K562 (cell line): ENCODE data around the gene RGS9. TPM values are rescaled to one million over a fixed set of nuclear protein-coding genes. Genes with fewer than 3 reads are reported as not detected.

Source experiments
- ATAC-seq: fragments of 200-7000 bp; cut with Tn5 transposase; 3 replicates; pipeline ENCODE4 v1.9.1; 2020; ENCODE audit warnings: moderate library complexity
- BruUV-seq: library from RNA; stranded (reverse); fragments of 400-500 nt; replicated peaks from 2 replicates; lab custom pipeline; 2021; lab: Mats Ljungman, UMichigan
- CTCF ChIA-PET: fragments of 300-600 bp; formaldehyde crosslinking; extraction: SDS; loops from one replicate; lab custom pipeline; 2021; ENCODE audit warnings: low intra/inter-chr PET ratio; lab: Yijun Ruan, JAX
- POLR2A ChIA-PET: fragments of 300-600, 350-650 bp; sonication (Branson Sonifier 250); formaldehyde crosslinking; extraction: SDS; loops from one replicate; lab custom pipeline; 2021; ENCODE audit warnings: antibody characterized with exemption, inconsistent platforms; lab: Yijun Ruan, JAX
- DNase-seq, 4 experiments: peaks; one replicate each; pipeline versions ENCODE4 v3.0.0 to v3.0.0-alpha.2; 2011 to 2018; ENCODE audit warnings: low spot score in 3 of 4, mixed read lengths in 3 of 4; ENCODE audit errors: extremely low read depth in 1 of 4
- FAIRE-seq: peaks from 2 replicates; lab custom pipeline; 2011; peaks lifted over from hg19 to GRCh38; lab: Jason Lieb, UNC
- H2AFZ ChIP-seq: 2 replicates; pipeline ENCODE4 v1.6.0; 2011; ENCODE audit warnings: low read depth, low read length, control low read depth, inconsistent platforms
- H3K27ac ChIP-seq: fragments of 200-600 bp; 3 replicates; pipeline ENCODE4 v1.8.0; 2011; ENCODE audit warnings: low read depth, mild to moderate bottlenecking, control low read depth, inconsistent platforms, low read length, moderate library complexity, mixed read lengths; ENCODE audit errors: extremely low read depth
- H3K27me3 ChIP-seq, 2 experiments: fragments of 300-600 bp in 1 of 2; 2 replicates in 1 of 2; 3 replicates in 1 of 2; pipeline versions ENCODE4 v1.6.0 to v1.8.0; 2011; ENCODE audit warnings: inconsistent platforms in 2 of 2, low read length in 2 of 2, mild to moderate bottlenecking in 1 of 2, mixed read lengths in 1 of 2, moderate library complexity in 1 of 2; ENCODE audit not compliant: control insufficient read depth in 2 of 2, insufficient read depth in 2 of 2
- H3K36me3 ChIP-seq: fragments of 300-600 bp; 3 replicates; pipeline ENCODE4 v1.8.0; 2011; ENCODE audit warnings: mild to moderate bottlenecking, low read length, inconsistent platforms; ENCODE audit not compliant: control insufficient read depth, insufficient read depth
- H3K4me1 ChIP-seq, 2 experiments: fragments of 200-600 bp in 1 of 2; replicated peaks in 1 of 2; 2 replicates in 1 of 2; 3 replicates in 1 of 2; pipeline versions ENCODE4 v1.5.1 to v1.8.0; 2011; ENCODE audit warnings: inconsistent platforms in 2 of 2, low read length in 2 of 2, mild to moderate bottlenecking in 1 of 2, mixed read lengths in 1 of 2, moderate library complexity in 1 of 2; ENCODE audit not compliant: control insufficient read depth in 2 of 2, insufficient read depth in 2 of 2
- H3K4me2 ChIP-seq: 2 replicates; pipeline ENCODE4 v1.6.1; 2011; ENCODE audit warnings: low read length, control low read depth, inconsistent platforms, mixed read lengths; ENCODE audit not compliant: insufficient read depth
- H3K4me3 ChIP-seq: fragments of 200-600 bp; sonication (generic), shearing (Covaris generic); 2 replicates; pipeline ENCODE4 v1.5.1; 2016; ENCODE audit warnings: control low read depth, inconsistent platforms
- H3K79me2 ChIP-seq: fragments of 200-600 bp; 3 replicates; pipeline ENCODE4 v1.8.0; 2011; ENCODE audit warnings: low read length, inconsistent platforms; ENCODE audit not compliant: control insufficient read depth, insufficient read depth
- H3K9ac ChIP-seq, 2 experiments: 2 replicates each; pipeline versions ENCODE4 v1.6.0 to v1.6.1; 2011; ENCODE audit warnings: low read depth in 2 of 2, low read length in 2 of 2, control low read depth in 1 of 2, inconsistent platforms in 1 of 2, mild to moderate bottlenecking in 1 of 2, mixed read lengths in 1 of 2; ENCODE audit not compliant: insufficient read depth in 1 of 2
- H3K9me1 ChIP-seq: one replicate; pipeline ENCODE4 v1.6.0; 2011; ENCODE audit warnings: inconsistent platforms, mild to moderate bottlenecking, low read length, moderate library complexity; ENCODE audit not compliant: control insufficient read depth, insufficient read depth
- H3K9me3 ChIP-seq: replicated peaks from 2 replicates; pipeline ENCODE4 v1.5.1; 2011; ENCODE audit warnings: low read depth, low read length, inconsistent platforms; ENCODE audit not compliant: control insufficient read depth, insufficient read depth
- H4K20me1 ChIP-seq: replicated peaks from 2 replicates; pipeline ENCODE4 v1.6.1; 2011; ENCODE audit warnings: low read length, inconsistent platforms, mixed read lengths; ENCODE audit not compliant: control insufficient read depth, insufficient read depth
- ELF4 ChIP-seq: fragments of 450-650 bp; formaldehyde crosslinking; IDR thresholded peaks from 2 replicates; pipeline ENCODE4 v1.4.0; 2022; ENCODE audit warnings: missing genetic modification characterization
- HMGN3 ChIP-seq: IDR thresholded peaks from 2 replicates; pipeline ENCODE4 v1.6.1; 2011; ENCODE audit warnings: borderline replicate concordance, low read depth, mild to moderate bottlenecking, mixed read lengths, low read length; ENCODE audit not compliant: insufficient read length; ENCODE audit errors: extremely low read depth
- MEF2A ChIP-seq: IDR thresholded peaks from 2 replicates; pipeline ENCODE4 v1.6.1; 2011; ENCODE audit warnings: low read depth, mild to moderate bottlenecking, low read length, moderate library complexity; ENCODE audit not compliant: control insufficient read depth
- MYC ChIP-seq, 2 experiments: fragments of 250-450 bp in 1 of 2; sonication (Bioruptor Pico) in 1 of 2; IDR thresholded peaks; 2 replicates each; pipeline versions ENCODE4 v1.5.1 to v1.6.1; 2012 to 2021; ENCODE audit warnings: low read depth in 2 of 2, borderline replicate concordance in 1 of 2, improper control_type of control experiment in 1 of 2, low read length in 1 of 2, mild to moderate bottlenecking in 1 of 2, moderate library complexity in 1 of 2
- POLR3A ChIP-seq: IDR thresholded peaks from 2 replicates; pipeline ENCODE4 v1.6.1; 2011; ENCODE audit warnings: borderline replicate concordance, mild to moderate bottlenecking, moderate library complexity; ENCODE audit not compliant: insufficient read length, insufficient read depth; ENCODE audit errors: extremely low read depth
- TAL1 ChIP-seq: fragments of 450-650 bp; IDR thresholded peaks from 2 replicates; pipeline ENCODE4 v1.6.1; 2016; ENCODE audit warnings: mild to moderate bottlenecking
- TEAD2 ChIP-seq: fragments of 450-650 bp; IDR thresholded peaks from 2 replicates; pipeline ENCODE4 v1.6.1; 2016; ENCODE audit warnings: missing genetic modification characterization, control low read depth, missing compliant biosample characterization
- ZKSCAN8 ChIP-seq: fragments of 200-800 bp; sonication (Bioruptor generic); IDR thresholded peaks from 2 replicates; pipeline ENCODE4 v1.6.1; 2016; ENCODE audit warnings: missing genetic modification characterization, missing compliant biosample characterization
- ZNF766 ChIP-seq: fragments of 200-800 bp; sonication (Bioruptor generic); conservative IDR thresholded peaks from 2 replicates; pipeline ENCODE4 v1.6.1; 2016; ENCODE audit warnings: missing genetic modification characterization, missing compliant biosample characterization
- WGBS: fragments of 100-300 bp; shearing (Covaris generic); methylation state at CpG from one replicate; pipeline ENCODE4 v1.1.6; 2016; ENCODE audit warnings: low coverage, mixed read lengths; ENCODE audit not compliant: insufficient coverage; ENCODE audit errors: missing lambda C conversion rate; 5-methylcytosine and 5-hydroxymethylcytosine counted together
- in situ Hi-C: fragments of 300-500 bp; cut with MboI; formaldehyde crosslinking; loops from 4 replicates; pipeline ENCODE4 v1.15.0; 2018; ENCODE audit warnings: inconsistent platforms, mixed read lengths
- intact Hi-C: fragments of 100-400 bp; cut with micrococcal nuclease; formaldehyde crosslinking; loops from 2 replicates; pipeline ENCODE4 v1.14.2; 2022
- polyA plus RNA-seq, 8 experiments: library from polyadenylated mRNA; depleted of rRNA in 4 of 8; stranded (reverse) in 5 of 8; unstranded in 3 of 8; fragments of >200 nt; fragmentation: Nextera tagmentation in 2 of 8; fragmentation: Illumina TruSeq in 1 of 8; extraction: Ambion mirVana in 2 of 8; extraction: Trizol in 1 of 8; gene quantifications; 2 replicates each; pipeline versions ENCODE4 v1.2.1 to v1.2.3, GENCODE V29; 2011 to 2014; ENCODE audit warnings: inconsistent platforms in 1 of 8, missing spikeins in 1 of 8
- total RNA-seq, 7 experiments: library from RNA; depleted of rRNA in 6 of 7; stranded (reverse); fragments of >200 nt in 6 of 7; fragmentation: Illumina TruSeq in 2 of 7; extraction: Trizol in 2 of 7; gene quantifications; 2 replicates each; pipeline versions ENCODE4 v1.2.1 to v1.2.3, GENCODE V29; 2011 to 2021; ENCODE audit warnings: low replicate concordance in 1 of 7
- TF ChIP-seq, protein P1 (sequence below): fragments of 450-650 bp; IDR thresholded peaks from 2 replicates; pipeline ENCODE4 v1.6.1; 2016; ENCODE audit warnings: mild to moderate bottlenecking
- TF ChIP-seq, protein P2 (sequence below): fragments of 250-450 bp; sonication (Bioruptor Pico); IDR thresholded peaks from 2 replicates; pipeline ENCODE4 v1.4.0; 2020; ENCODE audit warnings: mild to moderate bottlenecking, moderate library complexity, borderline replicate concordance

Gene RGS9
- total and polyA plus RNA-seq, 9 of the 15 experiments (the other 6 are each of a cell fraction or from before 2014, with no cell fraction given): 0.18 to 1.4 (median 0.55) TPM

DNA sequence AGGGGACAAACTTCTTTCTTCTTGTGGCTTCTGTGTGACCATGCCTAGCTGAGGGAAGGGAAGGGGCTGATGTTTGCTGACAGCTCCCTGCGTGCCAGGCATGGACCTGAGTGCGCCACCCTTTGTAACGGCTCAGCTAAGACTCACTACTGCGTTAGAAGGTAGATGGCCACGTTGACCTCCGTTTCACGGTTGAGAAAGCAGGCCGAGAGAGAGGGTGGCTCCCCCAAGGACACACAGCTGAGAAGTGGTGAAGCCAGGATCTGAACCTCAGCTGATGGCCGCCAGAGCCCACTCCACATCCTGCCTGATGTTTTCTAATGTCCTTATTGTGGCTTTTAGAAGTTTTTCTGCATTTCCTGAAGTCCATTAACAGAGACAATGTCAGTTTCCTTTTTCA, 45.1 kb downstream of the RGS9 start:
- POLR2A ChIA-PET: interaction anchor here (0.6 to 1.0 kb wide), 2 partner anchors 9 to 69 kb away, joined by 3 to 4 read pairs; no protein-coding TSS in a partner anchor
- H3K27ac ChIP-seq: no peak overlapping the region

DNA sequence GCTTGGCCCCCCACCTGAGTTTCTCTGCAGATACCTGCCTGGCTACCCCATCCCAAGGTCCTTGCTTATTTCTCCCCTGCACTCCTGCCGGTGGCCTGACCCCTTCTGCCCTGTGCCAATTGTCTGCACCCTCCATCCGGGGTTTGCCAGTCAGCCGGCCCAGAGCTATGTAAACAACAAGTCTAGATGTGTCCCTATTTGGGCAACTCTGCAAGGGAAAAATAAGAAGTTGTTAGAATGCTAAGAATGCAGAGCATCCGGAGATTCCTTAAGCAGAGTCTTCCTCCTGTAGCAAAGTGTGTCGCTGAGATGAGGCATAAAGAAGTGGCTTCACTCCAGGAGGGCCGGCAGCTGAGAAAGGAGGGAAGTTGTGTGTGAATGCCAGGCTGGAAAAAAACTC, 46.6 kb downstream of the RGS9 start:
- Histone ChIP-seq H3K27ac (no peak overlapping the region), H3K9me1 (no peaks in the 10 kb centered on the region), H4K20me1 (no peaks in the 10 kb centered on the region), H3K36me3 (no peaks in the 10 kb centered on the region), H2AFZ (no peak overlapping the region), H3K9ac (no peak overlapping the region), H3K79me2 (no peaks in the 10 kb centered on the region), H3K9me3 (no peaks in the 10 kb centered on the region), H3K4me2 (no peak overlapping the region), H3K4me3 (no peak overlapping the region), H3K27me3 (no peaks in the 10 kb centered on the region; a peak in 2 of 5 replicates), H3K4me1 (no peaks in the 10 kb centered on the region; a peak in 2 of 5 replicates)
- FAIRE-seq (no peak), ATAC-seq (no peak), DNase-seq (no peak)
- in situ Hi-C loops (no loop called here), intact Hi-C loops (no loop called here)
- ChIA-PET POLR2A (interaction anchor here (0.6 kb wide), 1 partner anchor 1948 kb away, joined by 3 read pairs; no protein-coding TSS in a partner anchor), CTCF (no interaction called here)
- 14% methylated on average over 6 of the region's 6 CpGs for WGBS
- BruUV-seq: no TSS peak
- TF ChIP-seq, protein P1, sequence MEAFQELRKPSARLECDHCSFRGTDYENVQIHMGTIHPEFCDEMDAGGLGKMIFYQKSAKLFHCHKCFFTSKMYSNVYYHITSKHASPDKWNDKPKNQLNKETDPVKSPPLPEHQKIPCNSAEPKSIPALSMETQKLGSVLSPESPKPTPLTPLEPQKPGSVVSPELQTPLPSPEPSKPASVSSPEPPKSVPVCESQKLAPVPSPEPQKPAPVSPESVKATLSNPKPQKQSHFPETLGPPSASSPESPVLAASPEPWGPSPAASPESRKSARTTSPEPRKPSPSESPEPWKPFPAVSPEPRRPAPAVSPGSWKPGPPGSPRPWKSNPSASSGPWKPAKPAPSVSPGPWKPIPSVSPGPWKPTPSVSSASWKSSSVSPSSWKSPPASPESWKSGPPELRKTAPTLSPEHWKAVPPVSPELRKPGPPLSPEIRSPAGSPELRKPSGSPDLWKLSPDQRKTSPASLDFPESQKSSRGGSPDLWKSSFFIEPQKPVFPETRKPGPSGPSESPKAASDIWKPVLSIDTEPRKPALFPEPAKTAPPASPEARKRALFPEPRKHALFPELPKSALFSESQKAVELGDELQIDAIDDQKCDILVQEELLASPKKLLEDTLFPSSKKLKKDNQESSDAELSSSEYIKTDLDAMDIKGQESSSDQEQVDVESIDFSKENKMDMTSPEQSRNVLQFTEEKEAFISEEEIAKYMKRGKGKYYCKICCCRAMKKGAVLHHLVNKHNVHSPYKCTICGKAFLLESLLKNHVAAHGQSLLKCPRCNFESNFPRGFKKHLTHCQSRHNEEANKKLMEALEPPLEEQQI: no peak
- TF ChIP-seq ELF4 (CRISPR knock-in tag) (no peak), ZKSCAN8 (CRISPR knock-in tag) (no peak), HMGN3 (no peak), TEAD2 (tag) (no peak), MEF2A (no peak), ZNF766 (CRISPR knock-in tag) (no peak), POLR3A (no peak)
- TF ChIP-seq, protein P2, sequence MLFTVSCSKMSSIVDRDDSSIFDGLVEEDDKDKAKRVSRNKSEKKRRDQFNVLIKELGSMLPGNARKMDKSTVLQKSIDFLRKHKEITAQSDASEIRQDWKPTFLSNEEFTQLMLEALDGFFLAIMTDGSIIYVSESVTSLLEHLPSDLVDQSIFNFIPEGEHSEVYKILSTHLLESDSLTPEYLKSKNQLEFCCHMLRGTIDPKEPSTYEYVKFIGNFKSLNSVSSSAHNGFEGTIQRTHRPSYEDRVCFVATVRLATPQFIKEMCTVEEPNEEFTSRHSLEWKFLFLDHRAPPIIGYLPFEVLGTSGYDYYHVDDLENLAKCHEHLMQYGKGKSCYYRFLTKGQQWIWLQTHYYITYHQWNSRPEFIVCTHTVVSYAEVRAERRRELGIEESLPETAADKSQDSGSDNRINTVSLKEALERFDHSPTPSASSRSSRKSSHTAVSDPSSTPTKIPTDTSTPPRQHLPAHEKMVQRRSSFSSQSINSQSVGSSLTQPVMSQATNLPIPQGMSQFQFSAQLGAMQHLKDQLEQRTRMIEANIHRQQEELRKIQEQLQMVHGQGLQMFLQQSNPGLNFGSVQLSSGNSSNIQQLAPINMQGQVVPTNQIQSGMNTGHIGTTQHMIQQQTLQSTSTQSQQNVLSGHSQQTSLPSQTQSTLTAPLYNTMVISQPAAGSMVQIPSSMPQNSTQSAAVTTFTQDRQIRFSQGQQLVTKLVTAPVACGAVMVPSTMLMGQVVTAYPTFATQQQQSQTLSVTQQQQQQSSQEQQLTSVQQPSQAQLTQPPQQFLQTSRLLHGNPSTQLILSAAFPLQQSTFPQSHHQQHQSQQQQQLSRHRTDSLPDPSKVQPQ (CRISPR knock-in tag): no peak

More for the DNA sequence above, 45.1 kb downstream of the RGS9 start:
- in situ Hi-C loops (no loop called here), intact Hi-C loops (no loop called here)
- Histone ChIP-seq H3K79me2 (no peaks in the 10 kb centered on the region), H2AFZ (peak overlapping the region; percentile 42; the same call in 1 of the 2 replicates), H3K27me3 (no peaks in the 10 kb centered on the region; a peak in 2 of 5 replicates), H3K36me3 (no peaks in the 10 kb centered on the region), H3K4me2 (no peak overlapping the region), H3K9me3 (no peaks in the 10 kb centered on the region), H3K9ac (peak overlapping the region in 1 of 2 experiments; percentile 22; a peak in 1 of 4 replicates), H3K4me1 (no peaks in the 10 kb centered on the region; a peak in 2 of 5 replicates), H4K20me1 (no peaks in the 10 kb centered on the region), H3K9me1 (no peaks in the 10 kb centered on the region), H3K4me3 (no peak overlapping the region)
- CTCF ChIA-PET: no interaction called here
- ATAC-seq (peak; percentile 20; the same call in 2 of the 3 replicates), DNase-seq (no peak), FAIRE-seq (no peak)
- no TSS peak for BruUV-seq
- no peak for TF ChIP-seq TAL1
- TF ChIP-seq MYC (IDR thresholded peaks at IDR 0.05; ENCODE audit: low read depth, low read length): no peak
- TF ChIP-seq MYC (CRISPR knock-in tag; IDR thresholded peaks at IDR 0.05; ENCODE audit: borderline replicate concordance, low read depth): no peak
- 39% methylated on average over 9 of the region's 9 CpGs for WGBS
